Prostate gland (tissue), 2 donors: ENCODE results near the gene TBC1D22A. TPM values are rescaled to one million over a fixed set of nuclear protein-coding genes. Genes with fewer than 3 reads are reported as not detected.

Source experiments
- DNase-seq: peaks from one replicate; pipeline ENCODE4 v3.0.0-alpha.2; 2019; ENCODE audit warnings: low spot score
- H3K27ac ChIP-seq, 2 donors: fragments of 200-600 bp; sonication (generic); 2 replicates each; pipeline ENCODE4 v1.5.1; 2017 to 2019
- H3K27me3 ChIP-seq: fragments of 200-600 bp; sonication (generic); replicated peaks from 2 replicates; pipeline ENCODE4 v1.5.1; 2019; ENCODE audit not compliant: insufficient read depth
- H3K36me3 ChIP-seq, 2 donors: fragments of 200-600 bp; sonication (generic); 1 replicate in 1 of 2; 2 replicates in 1 of 2; pipeline versions ENCODE4 v1.5.1 to v1.8.1; 2017 to 2019
- H3K4me1 ChIP-seq: fragments of 200-600 bp; sonication (generic); replicated peaks from 2 replicates; pipeline ENCODE4 v1.5.1; 2019
- H3K4me3 ChIP-seq, 2 donors: fragments of 200-600 bp; sonication (generic); 2 replicates each; pipeline ENCODE4 v1.5.1; 2017 to 2019
- H3K9me3 ChIP-seq: fragments of 200-600 bp; sonication (generic); 2 replicates; pipeline ENCODE4 v1.5.1; 2017
- POLR2A ChIP-seq: fragments of 450-650 bp; IDR thresholded peaks from one replicate; pipeline ENCODE4 v1.6.1; 2016; ENCODE audit warnings: antibody characterized with exemption, mild to moderate bottlenecking
- POLR2AphosphoS5 ChIP-seq: sonication (generic); formaldehyde crosslinking; IDR thresholded peaks from one replicate; pipeline ENCODE4 v1.6.1; 2017; ENCODE audit warnings: antibody characterized with exemption
- WGBS: methylation state at CpG from one replicate; pipeline ENCODE4 v1.1.5; 2018; 5-methylcytosine and 5-hydroxymethylcytosine counted together
- intact Hi-C: fragments of 100-400 bp; cut with DNase I; formaldehyde crosslinking; loops from one replicate; pipeline ENCODE4 v1.14.2; 2022
- total RNA-seq, 2 donors: library from RNA; depleted of rRNA; stranded (reverse); fragments of >200 nt; gene quantifications; one replicate each; pipeline ENCODE4 v1.1.0, GENCODE V29; 2016
- TF ChIP-seq, protein P1 (sequence below), 4 experiments: fragments of 200-600 bp in 2 of 4; fragments of 450-650 bp in 2 of 4; sonication (generic) in 2 of 4; IDR thresholded peaks; 1 replicate in 3 of 4; 2 replicates in 1 of 4; pipeline ENCODE4 v1.5.1; 2016 to 2019; ENCODE audit warnings: antibody characterized with exemption in 4 of 4, mild to moderate bottlenecking in 2 of 4, moderate library complexity in 2 of 4

The TBC1D22A gene
- total RNA-seq, 2 donors from 2014 or later, result 16.0 to 30.7 TPM

GRCh38 chr22:46884365-46884764 lies 121.9 kb downstream of the TBC1D22A start:
- H3K4me3 ChIP-seq, result no peak overlapping the region

DNA sequence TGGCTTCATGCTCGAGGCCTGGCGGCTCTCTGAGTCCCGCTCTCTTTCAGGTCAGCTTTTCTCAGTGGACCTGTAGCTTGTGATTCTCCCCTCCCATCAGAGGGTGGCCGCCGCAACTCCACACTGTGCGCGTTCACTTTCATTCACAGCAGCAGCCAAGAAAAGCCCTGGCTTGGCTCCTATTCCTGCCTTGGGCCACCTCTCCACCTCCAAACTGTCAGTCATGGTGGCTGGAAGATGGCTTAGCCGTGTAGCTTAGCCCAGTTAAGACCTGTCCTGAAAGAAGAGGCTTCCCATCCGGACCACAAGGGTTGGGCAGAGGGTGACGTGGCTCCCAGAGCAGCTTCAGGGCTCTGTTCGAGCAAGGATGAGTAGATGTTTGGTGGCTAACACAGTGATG lies 125.5 kb downstream of the TBC1D22A start:
- Histone ChIP-seq H3K4me1 (no peaks in the 10 kb centered on the region), H3K27ac (no peak overlapping the region), H3K9me3 (no peaks in the 10 kb centered on the region), H3K4me3 (no peak overlapping the region), H3K27me3 (no peaks in the 10 kb centered on the region), H3K36me3 (no peaks in the 10 kb centered on the region)
- no peak for DNase-seq
- intact Hi-C loops, result no loop called here
- 97% methylated on average over 11 of the region's 11 CpGs for WGBS
- TF ChIP-seq, protein P1, sequence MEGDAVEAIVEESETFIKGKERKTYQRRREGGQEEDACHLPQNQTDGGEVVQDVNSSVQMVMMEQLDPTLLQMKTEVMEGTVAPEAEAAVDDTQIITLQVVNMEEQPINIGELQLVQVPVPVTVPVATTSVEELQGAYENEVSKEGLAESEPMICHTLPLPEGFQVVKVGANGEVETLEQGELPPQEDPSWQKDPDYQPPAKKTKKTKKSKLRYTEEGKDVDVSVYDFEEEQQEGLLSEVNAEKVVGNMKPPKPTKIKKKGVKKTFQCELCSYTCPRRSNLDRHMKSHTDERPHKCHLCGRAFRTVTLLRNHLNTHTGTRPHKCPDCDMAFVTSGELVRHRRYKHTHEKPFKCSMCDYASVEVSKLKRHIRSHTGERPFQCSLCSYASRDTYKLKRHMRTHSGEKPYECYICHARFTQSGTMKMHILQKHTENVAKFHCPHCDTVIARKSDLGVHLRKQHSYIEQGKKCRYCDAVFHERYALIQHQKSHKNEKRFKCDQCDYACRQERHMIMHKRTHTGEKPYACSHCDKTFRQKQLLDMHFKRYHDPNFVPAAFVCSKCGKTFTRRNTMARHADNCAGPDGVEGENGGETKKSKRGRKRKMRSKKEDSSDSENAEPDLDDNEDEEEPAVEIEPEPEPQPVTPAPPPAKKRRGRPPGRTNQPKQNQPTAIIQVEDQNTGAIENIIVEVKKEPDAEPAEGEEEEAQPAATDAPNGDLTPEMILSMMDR (IDR thresholded peaks at IDR 0.05), result no peak
- TF ChIP-seq POLR2A, result no peak
- TF ChIP-seq POLR2AphosphoS5, result no peak

More at GRCh38 chr22:46884365-46884764, 121.9 kb downstream of the TBC1D22A start:
- intact Hi-C loops, result no loop called here
- Histone ChIP-seq H3K27ac (no peak overlapping the region), H3K9me3 (no peaks in the 10 kb centered on the region), H3K36me3 (no peaks in the 10 kb centered on the region), H3K27me3 (no peaks in the 10 kb centered on the region), H3K4me1 (no peaks in the 10 kb centered on the region)
- WGBS, result 92% methylated on average over 8 of the region's 8 CpGs
- TF ChIP-seq POLR2A (no peak), POLR2AphosphoS5 (no peak)
- TF ChIP-seq, protein P1 (IDR thresholded peaks at IDR 0.05), result no peak
- DNase-seq, result no peak

GRCh38 chr22:46890819-46891218 lies 128.4 kb downstream of the TBC1D22A start:
- no peak for DNase-seq
- TF ChIP-seq POLR2AphosphoS5 (no peak), POLR2A (no peak)
- TF ChIP-seq, protein P1 (IDR thresholded peaks at IDR 0.05), result no peak
- 88% methylated on average over 10 of the region's 10 CpGs for WGBS
- no peaks in the 10 kb centered on the region for H3K4me1 ChIP-seq
- intact Hi-C loops, result no loop called here
- H3K36me3 ChIP-seq, result no peaks in the 10 kb centered on the region
- no peak overlapping the region for H3K4me3 ChIP-seq
- H3K27ac ChIP-seq, result no peak overlapping the region
- H3K9me3 ChIP-seq, result no peaks in the 10 kb centered on the region
- H3K27me3 ChIP-seq, result no peaks in the 10 kb centered on the region

GRCh38 chr22:46891382-46891951 lies 129.0 kb downstream of the TBC1D22A start:
- Histone ChIP-seq H3K36me3 (no peaks in the 10 kb centered on the region), H3K27me3 (no peaks in the 10 kb centered on the region), H3K27ac (no peak overlapping the region), H3K4me3 (no peak overlapping the region), H3K4me1 (no peaks in the 10 kb centered on the region), H3K9me3 (no peaks in the 10 kb centered on the region)
- 79% methylated on average over 5 of the region's 5 CpGs for WGBS
- DNase-seq, result no peak
- intact Hi-C loops, result no loop called here
- TF ChIP-seq POLR2A, result no peak
- TF ChIP-seq, protein P1 (IDR thresholded peaks at IDR 0.05), result no peak
- TF ChIP-seq POLR2AphosphoS5, result no peak

DNA sequence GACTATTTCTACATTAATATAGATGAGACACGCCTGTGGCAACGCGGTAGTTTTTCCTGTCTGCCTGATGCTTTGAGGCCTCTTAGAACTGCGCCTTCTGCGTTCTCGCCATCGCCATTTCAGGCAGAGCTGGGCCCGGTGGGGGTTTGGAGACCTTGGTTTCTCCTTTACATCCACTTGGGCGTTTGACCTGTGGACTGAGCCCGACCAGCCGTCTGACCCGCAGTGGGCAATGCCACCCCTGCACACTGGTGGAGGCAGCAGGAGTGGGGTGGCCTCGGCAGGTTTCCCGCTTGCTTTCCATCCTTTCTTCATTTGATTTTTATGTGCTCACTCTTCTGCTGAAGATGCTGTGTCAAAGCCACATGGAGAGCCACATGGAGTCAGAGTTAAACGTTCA lies 130.4 kb downstream of the TBC1D22A start:
- TF ChIP-seq POLR2A (no peak), POLR2AphosphoS5 (no peak)
- TF ChIP-seq, protein P1 (IDR thresholded peaks at IDR 0.05), result no peak
- Histone ChIP-seq H3K36me3 (no peaks in the 10 kb centered on the region), H3K4me3 (no peak overlapping the region), H3K27me3 (no peaks in the 10 kb centered on the region), H3K4me1 (no peaks in the 10 kb centered on the region), H3K9me3 (no peaks in the 10 kb centered on the region), H3K27ac (no peak overlapping the region)
- DNase-seq, result no peak
- intact Hi-C loops, result no loop called here
- 88% methylated on average over 15 of the region's 15 CpGs for WGBS
